Measurements from ENCODE around the gene ADD3.

The ADD3 gene

GRCh38 chr10:110142965-110143364 lies 135.2 kb downstream of the ADD3 start:
- no peak for TF ChIP-seq ZFX (IDR thresholded peaks at IDR 0.05; ENCODE audit: borderline replicate concordance)
- TF ChIP-seq, protein P1, sequence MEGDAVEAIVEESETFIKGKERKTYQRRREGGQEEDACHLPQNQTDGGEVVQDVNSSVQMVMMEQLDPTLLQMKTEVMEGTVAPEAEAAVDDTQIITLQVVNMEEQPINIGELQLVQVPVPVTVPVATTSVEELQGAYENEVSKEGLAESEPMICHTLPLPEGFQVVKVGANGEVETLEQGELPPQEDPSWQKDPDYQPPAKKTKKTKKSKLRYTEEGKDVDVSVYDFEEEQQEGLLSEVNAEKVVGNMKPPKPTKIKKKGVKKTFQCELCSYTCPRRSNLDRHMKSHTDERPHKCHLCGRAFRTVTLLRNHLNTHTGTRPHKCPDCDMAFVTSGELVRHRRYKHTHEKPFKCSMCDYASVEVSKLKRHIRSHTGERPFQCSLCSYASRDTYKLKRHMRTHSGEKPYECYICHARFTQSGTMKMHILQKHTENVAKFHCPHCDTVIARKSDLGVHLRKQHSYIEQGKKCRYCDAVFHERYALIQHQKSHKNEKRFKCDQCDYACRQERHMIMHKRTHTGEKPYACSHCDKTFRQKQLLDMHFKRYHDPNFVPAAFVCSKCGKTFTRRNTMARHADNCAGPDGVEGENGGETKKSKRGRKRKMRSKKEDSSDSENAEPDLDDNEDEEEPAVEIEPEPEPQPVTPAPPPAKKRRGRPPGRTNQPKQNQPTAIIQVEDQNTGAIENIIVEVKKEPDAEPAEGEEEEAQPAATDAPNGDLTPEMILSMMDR (IDR thresholded peaks at IDR 0.05), result no peak
- H3K27ac ChIP-seq, result no peak overlapping the region

DNA sequence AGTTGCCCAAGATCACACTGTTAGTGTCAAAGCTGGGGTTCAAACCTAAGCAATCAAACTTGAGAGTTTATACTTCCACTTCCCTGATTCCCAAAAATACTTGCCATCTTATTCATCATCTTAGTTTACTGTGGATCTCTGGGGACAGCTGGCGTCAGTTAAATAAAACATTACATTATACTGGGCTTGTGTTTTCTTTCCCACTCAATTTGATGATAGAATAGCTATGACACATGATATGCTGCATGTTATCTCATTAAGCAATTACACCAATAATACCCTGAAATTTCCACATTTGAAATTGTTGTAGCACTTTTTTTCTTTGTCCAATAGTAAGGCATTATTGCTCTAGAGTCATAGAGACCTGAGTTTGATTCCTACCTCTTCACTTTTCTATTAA lies 136.7 kb downstream of the ADD3 start:
- H3K27ac ChIP-seq, result no peak overlapping the region
- no peak for TF ChIP-seq ZFX (IDR thresholded peaks at IDR 0.05; ENCODE audit: borderline replicate concordance)
- TF ChIP-seq, protein P1 (IDR thresholded peaks at IDR 0.05), result no peak

GRCh38 chr10:110147961-110148360 lies 140.2 kb downstream of the ADD3 start:
- H3K27ac ChIP-seq, result no peak overlapping the region
- TF ChIP-seq, protein P1 (IDR thresholded peaks at IDR 0.05), result no peak

DNA sequence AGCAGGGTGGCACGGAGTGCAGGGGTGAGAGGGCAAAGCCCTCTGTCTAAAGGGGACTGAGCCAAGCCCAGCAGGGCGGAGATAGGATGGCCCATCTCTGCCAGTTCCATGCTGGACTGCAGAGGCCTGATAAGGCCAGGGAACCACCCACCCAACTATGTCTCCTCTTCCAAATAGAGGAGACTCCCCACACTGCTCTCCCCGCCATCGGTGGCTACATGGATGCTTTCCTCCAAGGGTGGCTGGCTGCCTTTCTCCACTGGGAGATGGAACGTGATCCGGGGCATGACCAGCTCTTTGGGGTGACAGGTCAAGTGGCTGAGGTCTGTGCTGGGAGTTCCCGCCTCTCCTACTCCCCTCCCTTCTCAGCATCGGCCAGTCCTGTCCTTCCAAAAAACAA lies 141.5 kb downstream of the ADD3 start:
- TF ChIP-seq, protein P1 (IDR thresholded peaks at IDR 0.05), result no peak
- TF ChIP-seq ZFX (IDR thresholded peaks at IDR 0.05; ENCODE audit: borderline replicate concordance), result no peak
- H3K27ac ChIP-seq, result no peak overlapping the region

GRCh38 chr10:110150046-110150445 lies 142.3 kb downstream of the ADD3 start:
- H3K27ac ChIP-seq, result no peak overlapping the region
- TF ChIP-seq ZFX (IDR thresholded peaks at IDR 0.05; ENCODE audit: borderline replicate concordance), result no peak
- TF ChIP-seq, protein P1 (IDR thresholded peaks at IDR 0.05), result no peak

DNA sequence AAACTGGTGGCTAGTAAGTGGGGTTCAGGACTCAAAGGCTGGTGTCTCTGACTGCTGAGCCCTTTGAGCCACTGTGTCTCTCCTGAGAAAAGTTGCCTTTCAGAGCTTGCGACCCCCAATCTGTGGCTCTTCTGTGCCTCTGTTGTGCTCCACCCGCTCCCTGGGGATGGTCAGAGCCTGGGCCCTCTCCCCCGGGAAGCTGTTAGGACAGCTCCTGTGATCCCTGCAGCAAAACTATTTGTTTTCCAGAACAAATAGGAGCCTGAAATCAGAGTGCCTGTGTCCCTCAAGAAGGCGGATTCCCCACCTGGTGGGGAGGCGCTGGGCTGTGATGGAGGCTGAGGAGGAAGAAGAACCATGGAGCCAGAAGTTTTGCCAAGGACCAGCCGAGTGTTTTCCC lies 143.2 kb downstream of the ADD3 start:
- no peak overlapping the region for H3K27ac ChIP-seq
- no peak for TF ChIP-seq ZFX (IDR thresholded peaks at IDR 0.05; ENCODE audit: borderline replicate concordance)
- TF ChIP-seq, protein P1 (IDR thresholded peaks at IDR 0.05), result no peak

DNA sequence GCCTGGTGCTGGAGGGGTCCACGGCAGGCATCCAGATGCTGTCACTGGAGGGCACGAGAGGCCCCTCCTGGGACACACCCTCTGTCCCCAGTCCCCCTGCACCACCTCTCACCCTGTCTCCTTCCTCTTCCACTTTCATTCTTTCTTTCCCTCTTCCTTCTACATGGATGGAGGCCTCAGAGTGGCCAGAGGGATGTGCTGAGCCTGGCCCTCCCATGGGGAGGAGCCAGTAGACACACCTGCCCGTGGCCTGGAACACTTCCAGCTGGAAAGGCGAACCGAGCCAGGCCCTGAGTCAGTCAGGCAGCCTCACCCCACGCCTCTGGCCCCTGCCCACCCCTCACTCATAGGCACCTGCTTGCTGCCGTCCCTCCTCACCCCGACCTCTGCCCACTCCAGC lies 143.7 kb downstream of the ADD3 start:
- no peak for TF ChIP-seq ZFX (IDR thresholded peaks at IDR 0.05; ENCODE audit: borderline replicate concordance)
- TF ChIP-seq, protein P1 (IDR thresholded peaks at IDR 0.05), result no peak
- H3K27ac ChIP-seq, result no peak overlapping the region
